GM19351 (cell line): ENCODE results near the gene VWA3B.

Experiments used
- ATAC-seq: cut with Tn5 transposase; IDR thresholded peaks from one replicate; pipeline ENCODE4 v1.9.1; 2021; ENCODE audit warnings: mild to moderate bottlenecking, moderate library complexity; ENCODE audit not compliant: unreplicated experiment

Gene VWA3B

DNA sequence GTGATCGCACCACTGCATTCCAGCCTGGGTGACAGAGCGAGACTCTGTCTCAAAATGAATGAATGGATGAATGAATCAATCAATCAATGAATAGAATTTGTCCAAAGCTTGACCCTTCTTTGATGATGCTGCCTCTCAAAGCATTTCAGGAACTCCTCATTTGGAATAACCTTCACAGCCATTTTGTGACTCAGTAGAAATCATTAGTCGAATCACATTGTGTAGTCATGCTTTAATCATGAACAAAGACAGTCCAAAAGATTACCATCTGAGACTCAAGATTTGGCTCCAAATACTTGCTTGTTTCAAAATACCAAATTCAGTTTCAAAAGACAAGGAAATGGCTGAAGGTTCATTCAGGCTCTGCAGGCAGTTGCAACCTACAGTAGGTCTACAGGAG, 83.1 kb downstream of the VWA3B start:
- no peak for ATAC-seq

- ATAC-seq, result no peak
Measured at GRCh38 chr2:98172150-98172765, 85.3 kb downstream of the VWA3B start.

- no peak for ATAC-seq
Measured at GRCh38 chr2:98172951-98173350, 86.0 kb downstream of the VWA3B start.

- no peak for ATAC-seq
Measured at GRCh38 chr2:98175811-98176210, 88.8 kb downstream of the VWA3B start.

- ATAC-seq, result no peak
Measured at GRCh38 chr2:98177286-98177685, 90.3 kb downstream of the VWA3B start.

DNA sequence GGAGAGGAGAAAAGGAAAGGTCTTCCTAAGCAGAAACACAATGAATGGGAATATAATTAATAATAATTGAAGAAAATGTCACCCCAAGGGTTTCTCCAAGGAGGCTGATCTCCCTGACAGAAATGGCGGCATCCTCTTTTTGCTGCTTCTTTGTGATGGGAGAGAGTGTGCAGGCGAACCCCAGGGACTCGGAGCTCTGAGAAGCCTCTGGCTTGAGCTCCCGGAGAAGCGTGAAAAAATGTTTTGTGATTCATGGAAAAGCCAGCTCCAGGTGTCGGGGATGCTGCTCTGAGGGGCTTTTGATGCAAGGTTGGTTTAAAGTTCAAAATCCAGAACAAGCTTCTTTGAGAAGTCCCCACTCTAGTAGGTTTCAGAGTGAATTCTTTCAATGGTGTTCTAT, 91.0 kb downstream of the VWA3B start:
- no peak for ATAC-seq

GRCh38 chr2:98180456-98180855, 93.5 kb downstream of the VWA3B start:
- ATAC-seq, result no peak

DNA sequence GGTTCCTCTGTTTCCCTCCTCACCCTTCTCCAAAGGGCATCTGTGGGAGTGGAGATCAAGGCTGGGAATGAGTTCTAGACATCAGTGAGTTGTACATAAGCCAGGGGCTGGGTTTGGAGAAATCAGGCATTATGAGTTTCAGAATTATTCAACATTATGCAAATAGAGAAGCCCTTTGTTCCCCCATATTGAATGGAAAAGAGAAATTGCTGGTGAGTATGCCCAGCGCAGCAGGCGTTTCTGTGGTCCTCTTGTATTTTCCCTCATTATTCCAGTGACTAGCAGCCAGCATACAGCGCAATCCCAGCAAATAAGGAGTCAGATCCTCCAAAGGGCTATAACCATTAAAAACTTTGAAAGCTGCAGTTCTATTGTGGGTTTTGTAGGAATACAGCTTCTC, 94.4 kb downstream of the VWA3B start:
- no peak for ATAC-seq

- ATAC-seq, result no peak
Measured at GRCh38 chr2:98185801-98186200, 98.8 kb downstream of the VWA3B start.

DNA sequence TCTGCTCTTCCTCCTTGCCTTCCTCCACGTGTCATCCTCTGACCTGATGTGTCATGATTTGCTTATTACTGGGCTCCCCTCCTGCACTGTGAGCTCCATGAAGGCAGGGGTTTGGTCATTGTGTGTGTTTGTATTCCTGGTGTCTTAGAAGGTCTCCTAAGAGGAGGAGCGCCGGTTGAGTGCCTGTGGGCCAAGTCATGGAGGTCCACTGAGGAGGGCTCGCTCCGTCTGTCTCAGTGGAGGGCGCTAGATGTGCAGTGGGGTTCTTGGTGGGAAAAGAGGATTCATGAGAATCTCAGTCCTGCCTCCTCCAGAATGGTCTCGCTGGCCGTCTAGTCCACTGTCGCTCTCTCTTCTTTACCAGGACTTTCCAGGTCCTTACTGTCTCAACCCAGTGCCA, 100.2 kb downstream of the VWA3B start:
- no peak for ATAC-seq

GRCh38 chr2:98188351-98189046, 101.5 kb downstream of the VWA3B start:
- no peak for ATAC-seq

DNA sequence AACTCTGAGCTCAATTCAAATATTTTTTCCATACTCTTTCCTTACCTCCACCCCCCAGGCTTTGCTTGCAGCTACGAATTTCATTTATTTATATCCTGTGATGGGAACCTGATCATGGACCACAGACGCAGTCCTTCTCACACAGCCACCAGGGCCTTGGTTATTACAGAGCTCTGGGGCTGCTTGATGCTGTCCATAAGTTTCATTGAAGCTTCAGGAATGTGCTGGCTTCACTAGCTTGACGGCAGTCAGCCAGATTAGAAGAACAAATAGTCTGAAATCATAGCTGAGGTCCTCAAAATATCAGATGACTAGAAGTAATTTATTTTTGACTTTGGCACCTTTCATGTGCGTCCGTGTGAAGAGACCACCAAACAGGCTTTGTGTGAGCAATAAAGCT, 104.9 kb downstream of the VWA3B start:
- no peak for ATAC-seq

DNA sequence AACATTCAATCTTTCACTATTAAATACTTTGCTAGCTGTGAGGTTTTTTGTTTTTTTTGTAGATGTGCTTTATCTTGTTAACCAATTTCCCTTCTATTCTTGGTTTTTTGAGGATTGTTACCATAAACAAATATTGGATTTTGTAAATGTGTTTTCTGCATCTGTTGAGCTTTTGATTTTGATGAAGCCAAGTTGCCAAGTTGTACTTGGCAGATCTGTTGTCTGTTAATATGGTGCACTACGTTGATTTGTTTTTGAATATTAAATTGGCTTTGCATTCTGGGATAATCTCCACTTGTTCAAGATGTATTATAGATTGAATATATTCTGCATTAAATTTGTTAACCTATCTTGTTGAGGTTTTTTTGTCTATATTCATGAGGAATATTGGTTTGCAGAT, 114.6 kb downstream of the VWA3B start:
- no peak for ATAC-seq

DNA sequence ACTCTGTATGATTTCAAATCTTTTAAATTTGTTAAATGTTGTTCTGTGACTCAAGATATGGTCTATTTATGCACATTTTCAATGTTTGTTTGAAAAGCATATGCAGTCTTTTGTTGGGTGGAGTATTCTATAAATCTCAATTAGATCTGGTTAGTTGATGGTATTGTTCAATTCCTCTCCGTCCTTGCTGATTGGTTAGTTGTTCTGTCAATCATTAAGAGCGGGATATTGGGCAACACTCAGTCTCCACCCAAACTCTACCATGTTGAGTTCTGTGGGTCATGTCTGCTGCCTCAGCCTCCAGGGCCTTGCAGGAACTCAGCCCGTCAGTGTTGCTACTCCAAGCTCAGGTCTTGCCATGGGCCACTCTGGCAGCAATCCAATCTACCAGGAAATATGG, 118.9 kb downstream of the VWA3B start:
- ATAC-seq, result no peak

DNA sequence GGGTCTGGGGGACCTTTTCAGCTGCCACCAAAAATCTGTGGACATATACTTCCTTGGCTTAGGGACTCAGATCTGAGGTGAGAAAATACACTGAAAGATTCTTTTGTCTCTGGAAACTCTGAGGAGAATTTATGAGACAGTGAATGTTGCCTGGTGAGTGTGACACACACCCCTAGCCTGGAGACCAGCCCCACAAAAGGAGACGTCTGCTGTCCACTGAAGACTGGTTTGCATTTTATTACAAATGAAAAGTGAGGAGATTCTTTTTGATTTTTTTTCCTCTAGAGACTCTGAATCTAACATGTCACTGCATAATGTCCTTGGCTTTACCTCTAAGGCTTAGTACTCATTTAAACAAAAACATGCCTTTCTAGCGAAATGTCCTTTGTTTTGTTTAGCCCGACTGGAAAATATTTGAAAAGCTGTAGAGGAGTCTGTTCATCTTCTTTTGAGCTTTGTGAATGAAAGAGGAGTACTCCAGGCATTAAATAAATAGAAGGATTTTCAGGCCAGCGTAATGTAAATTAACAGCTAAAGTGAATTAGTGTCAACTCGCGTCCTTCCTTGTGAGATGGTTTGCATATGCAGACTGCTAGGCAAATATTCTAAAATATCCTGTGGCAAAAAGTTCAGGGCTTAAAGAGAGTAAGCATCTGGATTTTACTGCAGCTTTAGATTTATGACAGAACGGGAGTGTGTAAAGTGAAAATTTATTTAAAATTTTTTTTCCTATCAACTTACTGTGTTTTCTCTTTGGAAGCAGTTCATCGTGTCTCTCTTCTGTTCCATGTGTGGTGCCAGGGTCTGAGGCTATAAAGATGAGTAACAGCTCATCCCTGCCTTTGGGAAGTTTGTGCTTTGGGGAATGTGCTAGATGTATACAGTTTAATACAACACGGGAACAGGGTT, 125.4 kb downstream of the VWA3B start:
- no peak for ATAC-seq

DNA sequence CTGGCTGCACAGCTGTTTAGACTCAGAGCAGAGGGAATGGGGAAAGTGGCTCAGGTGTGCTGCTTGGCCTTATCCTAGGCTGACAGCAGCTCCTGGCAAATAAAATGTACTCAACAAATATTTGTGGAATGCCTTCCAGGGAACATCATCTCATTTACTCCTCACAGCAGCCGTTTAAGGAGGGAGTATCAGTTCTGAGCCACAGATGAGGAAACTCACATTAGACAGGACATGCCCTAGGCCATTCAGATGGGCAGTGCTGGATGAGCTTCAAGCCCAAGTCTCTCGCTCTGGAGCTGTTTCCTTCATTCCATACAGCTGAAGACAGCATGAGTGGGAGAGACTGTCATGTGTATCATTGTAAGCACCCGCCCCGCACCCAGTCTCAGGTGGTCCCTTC, 129.6 kb downstream of the VWA3B start:
- no peak for ATAC-seq

- no peak for ATAC-seq
Measured at GRCh38 chr2:98219152-98219551, 132.2 kb downstream of the VWA3B start.

DNA sequence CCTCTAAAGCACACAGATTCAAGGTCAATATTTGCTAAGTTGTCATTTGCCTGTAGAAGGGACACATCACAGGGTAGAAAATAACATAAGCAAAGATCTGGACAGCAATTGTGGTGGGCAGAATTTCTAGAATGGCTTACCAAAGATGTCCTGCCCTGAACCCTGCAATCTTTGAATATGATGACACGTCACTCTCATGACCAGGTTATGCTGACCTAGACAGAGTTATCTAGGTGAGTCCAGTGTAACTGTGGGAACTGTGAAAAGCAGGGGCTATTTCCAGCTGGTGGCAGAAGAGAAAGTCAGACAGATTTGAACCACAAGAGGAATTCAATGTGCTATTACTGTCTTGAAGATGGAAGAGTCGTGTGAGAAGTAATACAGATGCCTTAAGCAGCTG, 147.0 kb downstream of the VWA3B start:
- ATAC-seq, result no peak

GRCh38 chr2:98234776-98235175, 147.8 kb downstream of the VWA3B start:
- no peak for ATAC-seq

- ATAC-seq, result no peak
Measured at GRCh38 chr2:98236935-98237334, 150.0 kb downstream of the VWA3B start.

GRCh38 chr2:98240786-98241398, 153.9 kb downstream of the VWA3B start:
- no peak for ATAC-seq
